ENCODE results near the gene SLC33A1.
"Not testable (repeated sequence)": the region's sequence is repeated elsewhere in the genome, so short reads cannot be mapped to it uniquely, and the experiment has no call there.

SLC33A1 gene

GRCh38 chr3:155854141-155854940 is at the start of gene SLC33A1:
SLC33A1 (minus strand) TSS chr3:155854427; CDS start chr3:155853997, 430 bp downstream.
- peak; percentile 99 for DNase-seq

DNA sequence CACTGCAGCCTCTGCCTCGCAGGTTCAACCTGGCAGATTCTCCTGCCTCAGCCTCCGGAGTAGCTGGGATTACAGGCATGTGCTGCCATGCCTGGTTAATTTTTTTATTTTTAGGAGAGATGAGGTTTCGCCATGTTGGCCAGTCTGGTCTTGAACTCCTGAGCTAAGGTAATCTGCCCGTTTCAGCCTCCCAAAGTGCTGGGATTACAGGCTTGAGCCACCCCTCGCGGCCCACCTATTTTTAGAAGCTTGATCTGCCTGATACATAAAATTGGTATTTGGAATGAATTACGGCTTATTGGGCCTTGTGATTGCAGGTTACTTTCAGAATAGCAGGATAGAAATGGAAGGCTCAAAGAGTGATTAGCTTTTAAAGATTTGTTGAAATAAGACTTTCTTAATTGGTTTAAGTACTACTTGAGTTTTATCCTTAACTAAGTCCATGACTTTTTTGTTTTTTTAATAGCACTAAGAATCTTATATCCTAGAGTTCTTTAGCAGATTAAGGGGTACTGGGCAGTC is 41.2 kb upstream of the SLC33A1 start:
- no peak for DNase-seq

DNA sequence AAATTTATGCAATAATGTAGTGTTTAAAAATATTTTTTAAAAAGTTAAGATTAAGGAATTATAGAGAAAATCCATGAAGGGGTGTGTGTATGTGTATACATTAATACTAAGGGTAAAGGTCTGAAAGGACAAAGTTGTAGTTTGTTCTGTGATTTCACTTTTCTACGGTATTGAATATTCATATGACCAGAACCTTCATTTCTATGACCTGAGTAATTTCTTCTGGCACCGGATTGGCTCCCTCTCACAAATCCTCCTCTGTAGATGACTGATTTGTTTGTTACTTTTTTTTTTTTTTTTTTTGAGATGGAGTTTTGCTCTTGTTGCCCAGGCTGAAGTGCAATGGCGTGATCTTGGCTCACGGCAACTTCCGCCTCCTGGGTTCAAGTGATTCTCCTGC is 37.1 kb upstream of the SLC33A1 start:
- no peak for DNase-seq

- DNase-seq: no peak
Measured at GRCh38 chr3:155890671-155891190, 36.5 kb upstream of the SLC33A1 start.

DNA sequence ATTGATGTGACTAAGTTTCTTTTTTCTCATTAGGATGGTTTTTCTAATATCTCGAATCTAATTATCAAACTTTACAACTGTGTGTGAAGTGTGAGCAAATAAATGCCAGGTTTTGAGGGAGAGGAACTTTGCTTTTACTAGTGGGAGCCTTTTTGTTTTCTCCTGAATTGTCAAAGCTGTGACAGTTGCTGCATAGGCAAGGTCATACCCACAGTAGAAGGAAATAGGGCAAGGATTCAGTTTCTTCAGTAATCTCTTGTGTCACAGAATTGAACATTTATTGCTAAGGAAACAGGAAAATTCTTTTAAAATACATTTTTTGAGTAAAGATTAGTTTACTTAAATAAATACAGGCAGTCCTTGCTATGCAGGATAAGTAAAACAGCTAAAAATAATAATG is 35.7 kb upstream of the SLC33A1 start:
- no peak for DNase-seq

DNA sequence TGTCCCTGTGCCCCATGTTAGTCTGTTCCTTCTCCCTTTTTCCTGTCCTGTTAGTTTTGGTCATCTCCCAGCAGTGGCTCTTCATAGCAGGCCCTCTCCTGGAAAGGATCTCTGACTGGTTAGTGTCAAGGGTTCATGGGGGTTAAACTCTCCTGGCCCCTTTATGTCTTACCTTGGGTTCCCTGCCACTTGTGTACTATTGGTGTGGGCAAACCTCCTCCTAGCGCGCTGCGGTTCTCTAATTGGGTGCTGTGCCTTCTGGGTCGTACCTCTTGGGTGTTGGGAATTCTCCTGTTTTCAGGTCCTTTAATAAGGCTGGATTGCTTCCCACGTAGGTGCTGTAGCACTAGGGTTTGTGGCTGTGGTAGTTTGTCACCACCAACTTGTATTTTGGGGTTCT is 35.0 kb upstream of the SLC33A1 start:
- DNase-seq: no peak

DNA sequence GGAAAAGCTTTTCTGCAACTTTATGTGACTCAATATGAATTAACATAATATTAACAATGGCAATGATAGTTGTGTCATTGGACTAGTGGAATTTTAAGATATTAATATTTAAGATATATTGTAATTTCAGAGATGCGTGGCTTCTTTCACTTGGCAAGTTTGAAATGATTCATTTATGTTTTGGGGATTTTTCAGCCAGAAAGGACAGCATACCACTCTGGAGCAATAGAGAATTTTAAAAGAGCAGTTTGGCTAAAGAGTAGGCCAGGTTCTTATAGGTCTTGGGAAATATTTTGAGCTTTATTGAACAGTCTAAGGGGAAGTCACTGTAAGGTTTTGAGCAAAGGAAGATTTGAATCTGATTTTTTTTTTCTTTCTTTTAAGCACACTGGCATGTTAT is 32.7 kb upstream of the SLC33A1 start:
- DNase-seq: no peak

GRCh38 chr3:155886348-155886747 is 32.1 kb upstream of the SLC33A1 start:
- DNase-seq: not testable (repeated sequence)

DNA sequence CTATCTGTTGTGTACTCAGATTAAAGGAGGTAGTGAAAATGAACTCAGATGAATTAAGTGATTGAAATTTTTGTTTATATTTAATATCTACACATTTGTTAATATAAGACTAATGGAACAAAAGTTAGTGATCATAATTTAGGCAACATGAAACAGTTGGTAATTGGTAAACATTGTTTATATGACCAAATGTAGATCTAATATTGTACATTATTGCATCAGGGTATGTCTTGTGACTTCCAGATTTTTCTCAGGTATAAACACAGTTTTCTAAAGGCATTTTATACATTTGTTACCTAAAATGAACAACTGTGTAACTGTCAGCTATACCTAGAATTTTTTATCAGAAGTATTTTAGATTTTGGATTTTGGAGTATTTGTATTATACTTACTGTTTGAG is 31.1 kb upstream of the SLC33A1 start:
- DNase-seq: no peak

DNA sequence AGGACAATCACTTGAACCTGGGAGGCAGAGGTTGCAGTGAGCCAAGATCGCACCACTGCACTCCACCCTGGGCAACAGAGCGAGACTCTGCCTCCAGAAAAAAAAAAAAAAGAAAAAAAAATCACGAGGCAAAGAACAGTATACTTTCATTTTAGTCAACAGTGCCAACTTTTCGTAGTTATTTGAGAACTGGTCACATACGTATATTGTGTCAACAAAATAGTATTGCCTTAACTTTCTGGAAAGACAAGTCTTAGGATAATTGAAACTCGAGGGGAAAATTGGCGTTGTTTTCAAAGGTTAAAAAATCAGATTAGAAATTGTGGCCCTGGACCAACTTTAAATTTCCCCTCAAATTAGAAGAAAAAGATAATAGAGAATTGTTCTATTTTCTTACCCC is 30.1 kb upstream of the SLC33A1 start:
- no peak for DNase-seq

GRCh38 chr3:155880286-155880685 is 26.1 kb upstream of the SLC33A1 start:
- DNase-seq: no peak

DNA sequence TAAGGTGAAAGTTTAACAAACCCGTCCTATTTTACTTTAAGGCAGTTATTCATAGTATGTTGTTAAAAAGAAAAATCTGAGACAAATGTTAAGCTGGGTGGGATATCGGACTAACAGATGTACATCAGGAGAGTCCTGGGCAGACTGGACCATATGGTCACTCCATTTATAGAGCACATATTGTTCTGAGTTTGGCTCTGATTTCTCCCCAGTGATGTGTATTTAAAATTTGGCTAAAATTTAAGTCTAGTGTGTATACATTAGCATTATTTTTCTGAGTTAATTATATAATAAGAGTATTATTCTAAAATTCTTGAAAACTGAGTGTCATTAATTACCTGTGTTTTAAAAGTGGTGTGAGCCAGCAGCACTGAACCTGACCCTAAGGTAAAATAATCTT is 22.3 kb upstream of the SLC33A1 start:
- DNase-seq: no peak

DNA sequence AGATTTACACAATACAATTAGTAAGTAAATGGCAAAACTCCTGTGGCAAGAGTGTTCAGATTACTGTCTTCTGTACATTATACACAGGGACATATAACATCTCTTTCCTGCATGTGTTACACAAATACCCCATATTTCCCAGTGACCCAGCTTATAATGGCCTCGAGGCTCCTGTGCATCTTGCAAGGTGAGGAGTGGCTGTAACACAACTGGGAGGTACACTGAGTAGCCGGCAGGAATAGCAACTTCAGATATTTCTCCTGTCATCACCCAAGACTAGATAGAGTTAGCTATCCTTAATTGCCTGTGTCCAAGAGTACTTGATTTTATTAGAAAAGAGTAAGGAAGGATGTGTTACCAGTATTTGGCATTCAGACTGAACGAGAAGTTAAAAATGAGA is 21.8 kb upstream of the SLC33A1 start:
- no peak for DNase-seq

DNA sequence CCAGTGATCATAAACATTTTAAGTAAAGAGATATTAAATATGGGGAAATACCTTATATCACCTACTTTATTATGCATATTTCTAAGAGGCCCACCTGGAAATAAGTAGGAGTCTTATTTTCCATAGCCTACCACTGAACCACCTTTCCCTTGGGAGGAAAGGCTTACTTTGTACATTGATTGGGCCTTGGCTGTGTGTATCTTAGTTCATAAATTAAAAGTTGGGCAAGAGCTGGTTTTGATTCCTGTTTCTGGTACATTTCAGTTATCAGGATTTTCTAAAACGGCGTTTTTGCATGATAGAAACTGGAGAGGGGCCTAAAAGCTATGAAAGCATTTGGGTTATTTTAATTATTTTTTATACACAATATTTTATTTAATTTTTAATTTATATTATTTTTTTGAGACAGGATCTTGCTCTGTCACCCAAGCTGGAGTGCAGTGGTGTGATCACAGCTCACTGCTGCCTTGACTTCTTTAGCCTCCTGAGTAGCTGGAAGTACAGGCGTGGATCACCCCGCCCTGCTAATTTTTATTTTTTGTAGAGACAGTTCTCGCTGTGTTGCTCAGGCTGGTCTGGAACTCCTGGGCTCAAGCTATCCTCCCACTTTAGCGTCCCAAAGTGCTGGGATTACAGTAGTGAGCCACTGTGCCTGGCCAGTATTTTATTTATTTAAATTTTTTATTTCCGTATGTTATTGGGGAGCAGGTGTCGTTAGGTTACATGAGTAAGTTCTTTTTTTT is 18.8 kb upstream of the SLC33A1 start:
- no peak for DNase-seq

- DNase-seq: no peak
Measured at GRCh38 chr3:155871746-155872158, 17.5 kb upstream of the SLC33A1 start.

GRCh38 chr3:155870945-155871745 is 16.9 kb upstream of the SLC33A1 start:
- no peak for DNase-seq

DNA sequence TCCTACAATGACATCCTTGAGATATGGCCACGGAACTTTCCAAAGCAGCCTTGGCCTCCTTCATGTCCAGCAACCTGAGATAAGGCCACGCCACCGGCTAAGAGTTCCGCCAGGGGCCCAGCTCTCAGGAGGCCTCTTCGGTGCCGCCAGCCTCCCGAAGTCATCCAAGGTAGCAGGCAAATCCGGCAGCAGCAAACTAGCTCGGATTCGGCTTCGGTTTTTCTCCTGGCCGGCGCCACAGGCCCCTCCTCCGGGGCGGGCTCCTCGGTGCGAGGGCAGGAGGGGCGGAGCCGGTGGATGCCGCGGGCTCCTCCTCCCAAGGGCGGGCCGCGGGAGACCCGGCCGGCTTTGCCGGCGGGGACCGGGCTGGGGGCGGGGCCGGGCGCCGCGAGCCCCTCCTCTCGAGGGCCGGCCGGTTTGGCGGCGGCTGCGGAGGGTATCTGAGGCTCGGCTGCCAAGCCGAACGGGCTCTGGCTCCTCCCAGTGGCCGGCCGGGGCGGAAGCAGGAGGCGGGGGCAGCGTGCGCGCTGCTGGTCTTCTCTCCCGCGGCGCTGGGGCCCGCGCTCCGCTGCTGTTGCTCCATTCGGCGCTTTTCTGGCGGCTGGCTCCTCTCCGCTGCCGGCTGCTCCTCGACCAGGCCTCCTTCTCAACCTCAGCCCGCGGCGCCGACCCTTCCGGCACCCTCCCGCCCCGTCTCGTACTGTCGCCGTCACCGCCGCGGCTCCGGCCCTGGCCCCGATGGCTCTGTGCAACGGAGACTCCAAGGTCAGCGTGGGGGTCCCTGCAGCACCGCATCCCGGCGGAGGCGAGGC is 16.1 kb upstream of the SLC33A1 start, which contains the start of gene GMPS:
Gene GMPS (plus strand): TSS at position 518 of the 812 bp plus-strand sequence. CDS start 221 bp downstream, at position 739.
- DNase-seq: peak; percentile 98

DNA sequence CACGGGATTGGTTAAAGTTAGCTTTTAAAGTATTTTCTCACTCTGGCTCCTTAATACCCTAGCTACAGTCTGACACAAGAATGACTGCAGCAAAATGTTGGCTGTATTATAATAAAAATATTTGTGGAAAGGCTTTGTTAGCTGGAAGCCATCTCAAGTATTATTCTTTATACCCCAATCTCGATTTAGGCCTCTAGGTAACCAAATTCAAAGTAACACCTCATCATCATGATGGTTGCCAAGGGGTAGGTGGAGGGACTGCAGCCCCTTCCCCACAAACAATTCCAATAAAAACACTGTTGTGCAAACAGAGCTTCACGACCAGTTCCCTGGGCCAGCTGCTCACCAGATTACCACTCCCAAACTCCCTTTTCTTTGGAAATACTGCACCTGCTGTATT is 15.5 kb upstream of the SLC33A1 start:
- no peak for DNase-seq

DNA sequence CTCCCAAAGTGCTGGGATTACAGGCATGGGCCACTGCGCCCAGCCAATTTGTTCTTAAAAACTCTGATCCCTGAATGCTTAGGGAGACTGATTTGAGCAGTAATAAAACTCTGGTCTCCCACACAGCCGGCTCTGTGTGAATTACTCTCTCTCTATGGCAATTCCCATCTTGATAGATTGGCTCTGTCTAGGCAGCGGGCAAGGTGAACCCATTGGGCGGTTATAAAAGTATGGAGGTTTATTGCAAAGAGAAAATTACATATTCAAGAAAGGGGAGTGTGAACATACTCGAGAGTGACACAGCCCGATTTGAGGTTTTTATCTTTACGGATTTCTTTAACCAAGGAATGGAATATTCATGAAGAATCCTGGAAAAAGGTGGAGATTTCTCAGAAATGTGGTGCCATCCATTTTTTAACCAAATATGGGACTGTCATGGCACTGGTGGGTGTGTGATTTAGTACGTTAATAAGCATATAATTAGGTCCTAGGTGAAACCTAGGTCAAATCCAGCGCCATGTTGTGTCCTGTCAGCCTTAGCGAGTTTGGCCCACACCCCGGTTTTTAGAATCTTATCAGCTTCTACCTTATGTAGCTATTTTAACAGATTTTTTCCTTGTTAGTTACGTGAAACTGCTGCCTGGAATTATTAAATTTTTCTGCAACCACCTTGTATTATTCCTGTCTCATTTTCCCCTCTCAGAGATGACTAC is 9.0 kb upstream of the SLC33A1 start:
- no peak for DNase-seq

GRCh38 chr3:155862290-155862982 is 8.2 kb upstream of the SLC33A1 start:
- not testable (repeated sequence) for DNase-seq

Measured in GOT3 (cell line).